Common myeloid progenitor, CD34-positive (primary cell): ENCODE measurements around the gene ZFHX2.

ENCODE experiments used
- CTCF ChIA-PET: fragments of 350-600 bp; sonication (Branson Sonifier 250); formaldehyde crosslinking; loops from one replicate; lab custom pipeline; 2021; ENCODE audit warnings: antibody characterized with exemption; lab: Charles Lee
- POLR2A ChIA-PET: fragments of 350-600 bp; sonication (Branson Sonifier 250); formaldehyde crosslinking; loops from one replicate; lab custom pipeline; 2021; ENCODE audit warnings: antibody characterized with exemption; lab: Charles Lee
- DNase-seq, 3 donors: peaks; one replicate each; pipeline versions ENCODE4 v3.0.0 to v3.0.0-alpha.2; 2013
- H3K27ac ChIP-seq, 2 experiments: 1 replicate in 1 of 2; 2 replicates in 1 of 2; pipeline ENCODE4 v1.7.0; 2013; ENCODE audit warnings: inconsistent platforms in 2 of 2, low read length in 2 of 2, mild to moderate bottlenecking in 2 of 2, low read depth in 1 of 2, moderate library complexity in 1 of 2; ENCODE audit not compliant: severe bottlenecking in 2 of 2, insufficient read depth in 1 of 2, poor library complexity in 1 of 2
- H3K27me3 ChIP-seq, 5 experiments: replicated peaks in 2 of 5; 1 replicate in 3 of 5; 2 replicates in 2 of 5; pipeline versions ENCODE4 v1.6.1 to v1.7.0; 2013; ENCODE audit warnings: low read length in 4 of 5, mild to moderate bottlenecking in 2 of 5, moderate library complexity in 2 of 5, inconsistent platforms in 1 of 5; ENCODE audit not compliant: insufficient read depth in 5 of 5, control insufficient read depth in 4 of 5
- H3K36me3 ChIP-seq, 4 experiments: 1 replicate in 2 of 4; 2 replicates in 2 of 4; pipeline versions ENCODE4 v1.6.1 to v1.7.0; 2013; ENCODE audit warnings: low read length in 3 of 4, control low read depth in 1 of 4, mild to moderate bottlenecking in 1 of 4; ENCODE audit not compliant: control insufficient read depth in 4 of 4, insufficient read depth in 4 of 4
- H3K4me1 ChIP-seq, 4 experiments: 1 replicate in 3 of 4; 2 replicates in 1 of 4; pipeline versions ENCODE4 v1.6.1 to v1.7.1; 2013; ENCODE audit warnings: low read length in 3 of 4, mild to moderate bottlenecking in 3 of 4, control low read depth in 1 of 4, inconsistent platforms in 1 of 4, moderate library complexity in 1 of 4; ENCODE audit not compliant: control insufficient read depth in 4 of 4, insufficient read depth in 4 of 4; ENCODE audit errors: control extremely low read depth in 1 of 4
- H3K4me3 ChIP-seq, 7 experiments: 1 replicate in 4 of 7; 2 replicates in 3 of 7; pipeline versions ENCODE4 v1.5.1 to v1.7.0; 2013; ENCODE audit warnings: mild to moderate bottlenecking in 7 of 7, low read length in 6 of 7, moderate library complexity in 6 of 7, inconsistent platforms in 2 of 7, low read depth in 2 of 7, control low read depth in 1 of 7; ENCODE audit not compliant: insufficient read depth in 4 of 7, control insufficient read depth in 1 of 7; ENCODE audit errors: extremely low read depth in 1 of 7
- H3K9me3 ChIP-seq, 5 experiments: 1 replicate in 4 of 5; 2 replicates in 1 of 5; pipeline versions ENCODE4 v1.6.1 to v1.7.1; 2013; ENCODE audit warnings: low read length in 4 of 5, mild to moderate bottlenecking in 2 of 5, inconsistent platforms in 1 of 5, low read depth in 1 of 5, moderate library complexity in 1 of 5; ENCODE audit not compliant: control insufficient read depth in 4 of 5, insufficient read depth in 2 of 5; ENCODE audit errors: control extremely low read depth in 1 of 5
- WGBS: methylation state at CpG from one replicate; pipeline ENCODE4 v1.1.5; 2013; ENCODE audit not compliant: insufficient coverage; 5-methylcytosine and 5-hydroxymethylcytosine counted together

Gene ZFHX2

DNA sequence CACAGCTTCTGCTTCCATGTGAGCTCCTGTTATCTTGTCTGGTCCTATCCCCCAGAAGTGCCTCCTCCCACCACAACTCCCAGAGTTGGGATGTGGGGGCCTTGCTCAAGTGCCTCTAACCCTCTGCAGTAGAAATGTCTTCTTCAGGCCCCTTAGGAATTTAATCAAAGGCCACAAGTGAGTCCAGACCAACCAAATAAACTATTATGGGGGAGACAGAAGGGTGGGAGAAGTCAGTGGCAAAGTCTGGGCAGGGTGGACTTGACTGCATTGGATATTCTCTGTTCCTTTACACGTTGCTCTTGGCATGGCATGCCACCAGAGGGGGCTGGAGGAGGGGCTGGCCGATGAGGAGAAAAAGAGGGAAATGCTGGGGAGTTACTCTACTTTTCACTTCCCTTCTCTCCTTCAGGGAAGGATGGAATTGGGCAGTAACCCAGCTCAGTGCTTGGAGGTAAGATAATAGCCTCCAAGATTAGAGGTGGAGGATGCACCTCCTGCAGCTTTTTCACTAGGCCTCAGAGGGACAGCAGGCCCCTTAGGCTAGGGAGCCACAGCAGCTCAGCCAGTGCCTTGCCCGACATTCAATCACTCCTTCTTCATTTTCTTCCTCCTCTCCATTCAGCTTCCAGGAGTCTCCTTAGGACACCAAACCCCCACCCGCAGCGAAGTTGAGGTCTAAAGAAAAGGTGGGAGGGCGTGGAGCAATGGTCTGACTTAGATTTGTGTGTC is 17.2 kb upstream of the ZFHX2 start:
- POLR2A ChIA-PET, result no interaction called here
- peak; percentile 50 to 54 (median 52) for DNase-seq

DNA sequence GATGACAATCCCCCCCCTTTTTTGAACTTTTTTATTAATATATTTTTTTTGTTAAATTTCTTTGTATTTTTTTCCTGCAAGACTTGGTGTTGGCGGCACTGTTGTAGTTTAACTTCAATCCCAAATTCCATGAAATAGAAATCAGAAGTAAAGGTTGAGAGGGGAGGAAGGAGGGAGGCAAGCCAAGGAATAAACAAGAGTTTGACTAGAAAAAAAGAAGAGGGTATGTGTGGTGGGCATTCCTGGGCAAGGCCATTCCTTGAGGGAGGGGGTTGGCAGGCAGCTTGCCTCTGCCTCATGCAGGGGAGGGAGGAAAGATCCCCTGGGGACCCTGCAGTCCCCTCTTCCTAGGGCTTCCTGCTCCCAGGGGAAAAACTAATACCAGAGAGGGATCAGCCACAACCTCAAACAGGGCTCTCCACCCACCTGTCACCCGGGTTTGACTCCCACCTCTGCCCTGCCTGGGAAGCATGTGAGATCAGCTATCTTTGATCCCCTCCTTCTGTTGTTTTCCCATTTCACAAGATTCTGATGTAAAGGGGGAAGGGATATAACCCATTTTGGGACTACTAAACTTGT is 16.5 kb upstream of the ZFHX2 start:
- CTCF ChIA-PET, result interaction anchor here (0.6 to 20.8 kb wide), 11 partner anchors 9 to 342 kb away, joined by 3 to 519 read pairs (median 3); no protein-coding TSS in a partner anchor
- Histone ChIP-seq H3K4me3 (peak overlapping the region in 5 of 7 experiments; percentile 79 to 94 (median 85)), H3K36me3 (peaks cover 9 to 32% (median 21%) of the 10 kb centered on the region in 4 experiments), H3K27me3 (no peaks in the 10 kb centered on the region), H3K27ac (peak overlapping the region; percentile 64 to 75), H3K9me3 (no peaks in the 10 kb centered on the region), H3K4me1 (peaks cover 4 to 58% (median 52%) of the 10 kb centered on the region in 4 experiments)
- no CpG with 5 or more reads among the region's 2 CpGs for WGBS
- POLR2A ChIA-PET, result no interaction called here
- no peak for DNase-seq

More for the DNA sequence above, 17.2 kb upstream of the ZFHX2 start:
- peak overlapping the region in 1 of 2 experiments; percentile 75 for H3K27ac ChIP-seq
- peaks cover 5 to 26% (median 15%) of the 10 kb centered on the region in 4 experiments for H3K36me3 ChIP-seq
- peaks cover 4 to 63% (median 57%) of the 10 kb centered on the region in 4 experiments for H3K4me1 ChIP-seq
- H3K9me3 ChIP-seq, result no peaks in the 10 kb centered on the region
- H3K27me3 ChIP-seq, result no peaks in the 10 kb centered on the region
- 65% methylated on average over 6 of the region's 6 CpGs for WGBS
- CTCF ChIA-PET, result interaction anchor here (0.6 to 20.8 kb wide), 10 partner anchors 9 to 540 kb away, joined by 3 to 519 read pairs (median 3); no protein-coding TSS in a partner anchor
- H3K4me3 ChIP-seq, result peak overlapping the region in 3 of 7 experiments; percentile 0 to 94 (median 85)

DNA sequence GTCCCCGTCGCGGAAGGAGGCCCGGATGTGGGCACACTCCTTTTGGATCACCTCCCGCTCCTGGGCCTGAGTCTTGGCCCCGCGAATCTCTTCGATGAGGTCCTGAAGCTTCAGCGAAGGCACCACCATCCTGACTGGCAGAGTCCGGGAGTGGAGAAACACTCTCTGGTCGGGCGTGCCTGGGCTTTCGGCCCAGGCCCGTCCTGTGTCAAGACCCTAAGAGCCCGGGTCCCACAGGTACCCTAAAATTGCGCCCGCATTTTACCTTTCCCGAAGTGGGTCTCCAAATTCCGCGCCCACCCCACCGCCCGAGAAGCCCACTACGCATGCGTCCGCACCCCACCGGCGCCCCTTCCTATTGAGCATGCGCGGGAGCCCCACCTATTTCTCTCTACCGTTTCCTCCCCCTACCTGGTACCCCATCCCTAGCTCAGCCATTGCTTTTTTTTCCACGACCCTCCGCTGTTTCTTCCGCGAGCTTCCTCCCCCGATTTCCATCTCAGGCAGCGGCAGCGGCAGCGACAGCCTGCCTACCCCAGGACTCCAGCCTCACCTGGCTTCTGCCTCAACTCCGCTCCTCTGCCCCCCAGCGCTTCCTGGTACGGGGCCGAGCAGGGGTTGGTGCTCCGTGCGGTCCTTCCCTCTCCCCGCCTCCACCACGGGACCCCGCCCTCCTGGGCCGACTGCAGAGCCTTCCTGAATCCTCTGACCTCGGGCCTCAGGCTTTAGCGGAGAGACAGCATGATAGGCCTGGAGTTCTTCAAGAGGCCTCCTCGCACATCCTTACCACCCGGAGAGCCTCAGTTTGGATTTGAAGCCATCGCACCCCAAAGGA is 15.8 kb upstream of the ZFHX2 start, which contains the start of gene AP1G2:
AP1G2 (minus strand) TSS at position 606 of the 835 bp plus-strand sequence; CDS start at position 129, 477 bp downstream.
- Histone ChIP-seq H3K27ac (peak within 1 kb of the TSS; percentile 64 to 75), H3K4me3 (peak within 1 kb of the TSS; percentile 76 to 94 (median 85)), H3K36me3 (peaks cover 9 to 38% (median 24%) of the 10 kb centered on the region in 4 experiments), H3K27me3 (no peaks in the 10 kb centered on the region), H3K4me1 (peaks cover 4 to 51% (median 45%) of the 10 kb centered on the region in 4 experiments), H3K9me3 (no peaks in the 10 kb centered on the region)
- under 1% methylated on average over 44 of the region's 53 CpGs for WGBS
- ChIA-PET CTCF (interaction anchor here (0.7 to 20.8 kb wide), 6 partner anchors 8 to 86 kb away, joined by 3 to 519 read pairs (median 4); no protein-coding TSS in a partner anchor), POLR2A (no interaction called here)
- DNase-seq, result peak; percentile 81 to 86 (median 84)

DNA sequence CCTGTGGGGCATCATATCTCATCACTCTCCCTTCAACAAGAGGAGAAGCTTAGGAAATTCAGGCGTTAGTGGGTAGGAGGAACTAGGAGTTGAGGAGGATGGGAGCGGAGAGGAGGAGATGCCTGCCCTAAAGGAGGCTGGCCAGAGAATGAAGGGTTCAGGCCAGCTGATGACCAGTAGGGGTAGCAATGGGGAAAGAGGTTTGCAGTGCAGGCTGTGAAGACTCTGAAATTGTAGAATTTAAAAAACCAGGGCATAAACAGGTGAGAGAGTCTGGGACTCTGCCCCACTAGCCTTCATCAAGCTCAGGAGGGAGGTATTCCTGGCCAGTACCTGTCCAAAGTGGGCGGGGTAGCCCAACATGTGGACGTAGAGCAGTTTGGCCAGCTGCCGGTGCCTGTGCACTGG is 15.2 kb upstream of the ZFHX2 start:
- ChIA-PET CTCF (interaction anchor here (1.2 to 20.8 kb wide), 4 partner anchors 7 to 187 kb away, joined by 3 to 519 read pairs (median 33); no protein-coding TSS in a partner anchor), POLR2A (interaction anchor here (0.6 kb wide), 1 partner anchor 90 kb away, joined by 3 read pairs; no protein-coding TSS in a partner anchor)
- H3K36me3 ChIP-seq, result peaks cover 13 to 45% (median 30%) of the 10 kb centered on the region in 4 experiments
- H3K27me3 ChIP-seq, result no peaks in the 10 kb centered on the region
- no peaks in the 10 kb centered on the region for H3K9me3 ChIP-seq
- no peak for DNase-seq
- peak overlapping the region in 1 of 2 experiments; percentile 75 for H3K27ac ChIP-seq
- peak overlapping the region; percentile 76 to 94 (median 85) for H3K4me3 ChIP-seq
- H3K4me1 ChIP-seq, result peaks cover 4 to 45% (median 39%) of the 10 kb centered on the region in 4 experiments
- WGBS, result 28% methylated on average over 4 of the region's 5 CpGs

DNA sequence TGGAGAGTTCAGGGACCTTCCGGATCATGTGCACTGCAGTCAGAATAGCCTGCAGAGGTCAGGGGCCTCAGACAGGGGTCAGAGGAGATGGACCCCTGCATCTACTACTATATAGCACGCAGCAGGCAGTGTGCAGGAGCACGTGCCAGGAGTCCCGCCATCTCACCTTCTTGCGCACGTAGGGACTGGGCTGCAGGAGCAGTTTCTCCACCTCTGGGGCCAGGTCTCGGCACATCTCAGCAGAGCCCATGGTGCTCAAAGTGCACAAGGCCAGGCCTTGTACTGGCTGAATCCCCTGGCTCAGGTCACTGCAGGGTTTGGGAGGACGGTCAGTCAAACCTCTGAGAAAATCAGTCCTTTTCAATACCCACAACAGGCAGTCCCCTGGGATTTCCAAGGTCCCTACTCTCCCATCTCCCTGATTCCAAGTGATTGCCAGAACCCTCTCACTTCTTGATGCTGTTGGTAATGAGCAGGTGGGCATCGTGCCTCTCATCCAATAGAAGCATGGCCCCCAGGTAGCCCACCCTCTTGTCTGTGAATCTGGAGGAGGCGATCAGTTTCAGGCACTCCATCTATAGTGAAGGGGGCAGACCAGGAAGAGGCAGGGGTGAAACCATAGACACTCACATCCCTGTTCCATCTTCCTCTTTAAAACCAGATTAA is 14.7 kb upstream of the ZFHX2 start:
- 94% methylated on average over 8 of the region's 10 CpGs for WGBS
- POLR2A ChIA-PET, result interaction anchor here (0.6 kb wide), 1 partner anchor 89 kb away, joined by 3 read pairs; no protein-coding TSS in a partner anchor

DNA sequence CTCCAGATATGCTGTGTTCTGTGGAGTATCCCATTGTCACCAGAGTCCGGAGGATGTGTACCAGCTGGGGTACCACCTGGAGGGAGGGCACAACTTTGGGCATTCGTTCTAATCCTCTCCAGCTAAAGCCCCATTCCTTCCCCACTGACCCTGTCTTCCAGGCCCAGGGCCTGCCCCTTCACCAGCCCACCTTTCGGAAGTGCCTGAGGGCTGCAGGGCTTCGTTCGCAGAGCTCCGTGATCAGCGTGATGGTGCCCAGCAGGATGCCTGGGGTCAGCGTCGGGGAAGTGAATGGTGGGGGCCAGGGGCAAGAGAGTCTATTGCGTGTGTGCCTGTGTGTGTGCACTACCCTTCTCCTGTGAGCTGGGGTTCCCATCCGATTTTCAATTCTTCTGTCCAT is 14.1 kb upstream of the ZFHX2 start:
- Histone ChIP-seq H3K4me3 (no peak overlapping the region), H3K9me3 (no peaks in the 10 kb centered on the region), H3K27ac (no peak overlapping the region), H3K27me3 (no peaks in the 10 kb centered on the region), H3K4me1 (peaks cover 4 to 33% (median 28%) of the 10 kb centered on the region in 4 experiments), H3K36me3 (peaks cover 14 to 56% (median 40%) of the 10 kb centered on the region in 4 experiments)
- DNase-seq, result no peak
- ChIA-PET POLR2A (no interaction called here), CTCF (interaction anchor here (1.2 to 20.8 kb wide), 2 partner anchors 84 to 185 kb away, joined by 3 to 519 read pairs; no protein-coding TSS in a partner anchor)
- no CpG with 5 or more reads among the region's 11 CpGs for WGBS

More for the DNA sequence above, 14.7 kb upstream of the ZFHX2 start:
- H3K4me3 ChIP-seq, result peak overlapping the region in 5 of 7 experiments; percentile 76 to 94 (median 85)
- CTCF ChIA-PET, result interaction anchor here (1.2 to 20.8 kb wide), 3 partner anchors 7 to 186 kb away, joined by 3 to 519 read pairs (median 63); no protein-coding TSS in a partner anchor
- no peak for DNase-seq
- H3K4me1 ChIP-seq, result peaks cover 4 to 39% (median 34%) of the 10 kb centered on the region in 4 experiments
- H3K9me3 ChIP-seq, result no peaks in the 10 kb centered on the region
- H3K27ac ChIP-seq, result peak overlapping the region in 1 of 2 experiments; percentile 75
- H3K27me3 ChIP-seq, result no peaks in the 10 kb centered on the region
- peaks cover 14 to 50% (median 35%) of the 10 kb centered on the region in 4 experiments for H3K36me3 ChIP-seq
